AG09309 (cell line): ENCODE results near the gene GBF1.
A peak's percentile ranks its signal among the peaks of the same experiment; 100 is the strongest.

Experiments
- DNase-seq: peaks from one replicate; pipeline ENCODE4 v3.0.0-alpha.2; 2010; ENCODE audit warnings: low read depth
- H3K4me3 ChIP-seq: 2 replicates; pipeline ENCODE4 v1.5.1; 2011; ENCODE audit warnings: mild to moderate bottlenecking, low read depth, low read length, moderate library complexity; ENCODE audit not compliant: control insufficient read depth
- TF ChIP-seq, protein P1 (sequence below): IDR thresholded peaks from 2 replicates; pipeline ENCODE4 v1.5.1; 2011; ENCODE audit warnings: mild to moderate bottlenecking, low read depth, low read length, inconsistent platforms; ENCODE audit not compliant: insufficient read depth, control insufficient read depth; ENCODE audit errors: missing control alignments

The GBF1 gene

DNA sequence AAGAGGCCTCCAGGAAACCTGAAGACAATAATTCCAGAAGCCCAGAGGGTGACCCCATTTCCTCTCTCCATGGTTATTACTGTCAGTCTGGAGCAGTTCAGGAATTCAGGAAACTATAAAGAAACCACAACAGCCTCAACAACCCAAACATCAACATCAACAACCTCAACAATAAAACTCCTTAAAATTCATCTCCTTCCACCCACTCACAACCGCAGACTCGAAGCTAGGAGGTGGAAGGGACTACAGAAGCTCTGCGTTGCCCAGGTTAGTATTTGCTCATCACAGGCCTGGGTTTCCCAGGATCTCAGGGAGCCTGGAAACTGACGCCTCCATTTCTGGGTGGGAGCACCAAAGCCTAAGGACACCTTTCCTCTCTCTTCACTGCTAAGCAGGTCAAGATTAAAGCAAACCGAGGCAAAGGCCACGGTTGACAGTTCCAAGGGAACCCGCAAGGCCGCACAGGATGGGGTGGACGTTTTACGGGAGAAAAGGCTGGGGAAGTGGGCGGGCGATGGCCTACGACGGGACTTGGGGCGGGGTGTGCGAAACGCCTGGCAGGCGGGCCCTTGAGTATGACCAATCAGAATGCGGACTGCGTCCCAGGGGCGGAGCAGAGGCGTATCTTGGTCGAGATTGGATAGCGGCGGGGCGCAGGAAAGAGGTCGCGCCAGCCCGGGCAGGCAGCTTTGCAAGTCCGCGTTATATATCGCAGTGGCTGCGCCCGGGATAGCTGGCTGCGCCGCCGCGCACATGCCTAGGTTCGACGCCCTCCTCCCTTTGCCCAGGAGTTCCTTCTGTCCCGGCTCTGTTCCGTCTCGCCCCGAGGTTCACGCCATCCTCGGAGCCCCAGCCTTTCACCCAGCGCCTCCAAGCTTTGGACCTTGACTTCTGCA is 19.4 kb upstream of the GBF1 start, which contains the start of gene ELOVL3:
TSS of gene ELOVL3 (plus strand) at position 654 of the 896 bp plus-strand sequence. CDS start 250 bp downstream, outside the sequence.
- TF ChIP-seq, protein P1, sequence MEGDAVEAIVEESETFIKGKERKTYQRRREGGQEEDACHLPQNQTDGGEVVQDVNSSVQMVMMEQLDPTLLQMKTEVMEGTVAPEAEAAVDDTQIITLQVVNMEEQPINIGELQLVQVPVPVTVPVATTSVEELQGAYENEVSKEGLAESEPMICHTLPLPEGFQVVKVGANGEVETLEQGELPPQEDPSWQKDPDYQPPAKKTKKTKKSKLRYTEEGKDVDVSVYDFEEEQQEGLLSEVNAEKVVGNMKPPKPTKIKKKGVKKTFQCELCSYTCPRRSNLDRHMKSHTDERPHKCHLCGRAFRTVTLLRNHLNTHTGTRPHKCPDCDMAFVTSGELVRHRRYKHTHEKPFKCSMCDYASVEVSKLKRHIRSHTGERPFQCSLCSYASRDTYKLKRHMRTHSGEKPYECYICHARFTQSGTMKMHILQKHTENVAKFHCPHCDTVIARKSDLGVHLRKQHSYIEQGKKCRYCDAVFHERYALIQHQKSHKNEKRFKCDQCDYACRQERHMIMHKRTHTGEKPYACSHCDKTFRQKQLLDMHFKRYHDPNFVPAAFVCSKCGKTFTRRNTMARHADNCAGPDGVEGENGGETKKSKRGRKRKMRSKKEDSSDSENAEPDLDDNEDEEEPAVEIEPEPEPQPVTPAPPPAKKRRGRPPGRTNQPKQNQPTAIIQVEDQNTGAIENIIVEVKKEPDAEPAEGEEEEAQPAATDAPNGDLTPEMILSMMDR = no peak
- DNase-seq = peak; percentile 71

DNA sequence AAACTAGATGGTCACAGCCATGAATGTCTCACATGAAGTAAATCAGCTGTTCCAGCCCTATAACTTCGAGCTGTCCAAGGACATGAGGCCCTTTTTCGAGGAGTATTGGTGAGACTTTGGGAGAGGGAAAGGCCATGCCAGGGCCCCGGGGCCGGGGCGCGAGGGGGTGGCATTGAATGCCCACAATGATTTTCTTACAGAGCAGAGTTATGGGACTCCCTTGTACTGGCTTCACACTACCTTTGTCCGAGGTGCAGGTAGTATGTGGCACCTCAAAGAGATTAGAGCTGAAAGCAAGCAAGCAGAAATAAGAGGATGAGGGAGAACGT is 18.8 kb upstream of the GBF1 start:
- DNase-seq = no peak
- TF ChIP-seq, protein P1 = no peak
- peak overlapping the region; percentile 6 for H3K4me3 ChIP-seq

More for the DNA sequence above, 19.4 kb upstream of the GBF1 start, which contains the start of gene ELOVL3:
- H3K4me3 ChIP-seq = peak within 1 kb of the TSS; percentile 6

DNA sequence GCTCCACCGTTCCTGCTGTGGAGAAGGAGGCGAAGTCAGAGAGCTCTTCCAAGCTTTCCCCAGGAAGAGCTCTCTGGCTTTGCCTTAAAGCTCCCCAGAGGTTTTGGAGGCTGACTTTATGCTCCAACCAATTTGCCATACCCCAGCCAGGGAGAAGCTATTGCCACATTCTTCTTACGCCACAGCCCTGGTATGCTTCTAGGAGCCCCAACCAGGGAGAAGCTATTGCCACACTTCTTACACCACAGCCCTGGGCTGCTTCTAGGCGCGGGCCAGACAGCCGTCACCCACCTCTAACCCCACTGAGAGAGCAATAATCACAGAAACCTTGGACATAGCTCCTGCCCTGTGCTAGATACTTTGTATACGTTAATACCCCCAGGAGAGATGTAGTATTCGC is 18.3 kb upstream of the GBF1 start:
- H3K4me3 ChIP-seq = no peak overlapping the region
- TF ChIP-seq, protein P1 = no peak
- peak; percentile 87 for DNase-seq

DNA sequence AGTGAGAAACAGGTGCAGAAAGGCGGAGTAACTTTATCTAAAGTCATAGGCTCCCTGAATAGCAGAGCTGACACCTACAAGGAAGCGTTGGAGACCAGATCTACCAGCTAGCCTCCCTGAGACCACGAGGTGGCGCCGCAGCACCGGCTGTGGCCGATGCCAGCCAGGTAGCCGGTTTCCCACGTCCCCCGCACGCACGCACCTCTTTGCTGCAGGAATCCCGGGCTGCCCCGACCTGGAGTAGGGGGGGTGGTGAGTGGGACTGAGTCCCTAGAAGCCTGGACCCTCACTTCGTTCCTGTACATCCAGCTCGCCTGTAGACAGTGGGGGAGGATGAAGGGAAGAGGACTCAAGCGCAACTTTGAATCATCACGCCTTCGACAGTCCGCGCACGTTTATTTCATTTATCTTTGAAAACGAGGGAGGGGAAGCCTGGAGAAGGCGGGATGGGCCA is 15.5 kb upstream of the GBF1 start:
- TF ChIP-seq, protein P1 = peak; percentile 99
- no peak for DNase-seq
- H3K4me3 ChIP-seq = peak overlapping the region; percentile 42

DNA sequence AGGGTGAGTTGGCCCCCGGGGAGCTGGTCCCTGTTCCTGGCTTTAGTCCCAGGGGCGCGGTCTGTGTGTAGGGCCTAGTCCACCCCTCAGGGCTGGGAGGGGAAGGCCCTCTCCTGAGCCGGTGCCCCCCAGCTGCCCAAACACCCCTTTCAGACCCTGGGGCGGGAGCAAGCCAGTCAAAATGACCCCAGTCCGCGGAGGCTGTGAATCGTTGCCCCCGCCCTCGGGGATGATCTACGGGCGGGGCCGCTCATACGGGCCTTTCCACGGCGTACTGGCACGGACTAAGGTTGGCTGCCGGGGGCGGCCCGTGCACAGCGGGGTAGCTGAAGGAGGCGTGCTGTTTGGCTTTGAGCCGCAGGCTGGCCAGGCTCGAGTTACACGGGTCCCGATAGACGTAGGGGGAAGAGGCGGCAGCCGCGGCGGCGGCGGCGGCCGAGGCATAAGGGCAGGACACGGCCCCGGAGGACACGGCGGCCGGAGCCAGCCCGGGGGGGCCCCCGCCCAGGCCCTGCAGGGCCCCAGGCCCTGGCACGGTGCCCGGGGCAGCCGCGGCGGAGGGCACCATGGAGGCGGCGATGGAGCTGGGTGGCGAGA is 15.0 kb upstream of the GBF1 start:
- DNase-seq = no peak
- TF ChIP-seq, protein P1 = no peak
- peak overlapping the region; percentile 42 for H3K4me3 ChIP-seq

DNA sequence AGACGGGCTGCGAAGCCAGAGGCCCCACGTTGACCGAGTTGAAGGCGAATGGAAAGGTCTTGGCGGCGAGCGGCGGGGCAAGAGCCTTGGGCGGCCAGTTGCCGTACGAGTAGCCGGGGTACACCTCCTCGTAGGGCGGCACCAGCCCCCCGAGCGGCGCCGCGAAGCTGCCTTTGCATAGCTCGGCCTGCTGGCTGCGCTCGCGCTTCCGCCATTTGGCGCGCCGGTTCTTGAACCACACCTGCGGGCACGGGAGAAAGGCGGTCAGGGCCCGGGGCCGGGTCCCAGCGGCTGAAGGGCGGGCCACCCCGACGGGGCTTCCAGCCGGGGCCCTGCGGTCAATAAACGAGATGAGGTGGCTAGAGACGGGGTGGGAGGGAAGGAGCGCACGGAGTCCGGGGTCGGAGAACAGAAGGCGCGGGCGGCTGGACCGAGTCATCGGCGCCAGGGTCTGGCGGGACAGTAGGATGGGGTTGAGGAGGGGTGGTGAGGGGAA is 14.4 kb upstream of the GBF1 start:
- DNase-seq = no peak
- peak overlapping the region; percentile 42 for H3K4me3 ChIP-seq
- TF ChIP-seq, protein P1 = peak; percentile 37
